HG03378 (cell line): ENCODE measurements around the gene ARHGAP28.

ENCODE experiments used
- ATAC-seq: cut with Tn5 transposase; IDR thresholded peaks from one replicate; pipeline ENCODE4 v1.9.1; 2021; ENCODE audit warnings: mild to moderate bottlenecking, moderate library complexity; ENCODE audit not compliant: unreplicated experiment

The ARHGAP28 gene

GRCh38 chr18:6729247-6730091 is at the start of gene ARHGAP28:
ARHGAP28 (plus strand) TSS chr18:6729716; CDS start chr18:6729822, 106 bp downstream.
- ATAC-seq = no peak

- no peak for ATAC-seq
Observed at GRCh38 chr18:6681331-6681875, 48.1 kb upstream of the ARHGAP28 start.

GRCh38 chr18:6682437-6683111 is 46.9 kb upstream of the ARHGAP28 start:
- ATAC-seq = no peak

GRCh38 chr18:6683112-6683876 is 46.2 kb upstream of the ARHGAP28 start:
- no peak for ATAC-seq

GRCh38 chr18:6687676-6688075 is 41.8 kb upstream of the ARHGAP28 start:
- ATAC-seq = no peak

- ATAC-seq = no peak
Observed at GRCh38 chr18:6708890-6709289, 20.6 kb upstream of the ARHGAP28 start.

- ATAC-seq = no peak
Observed at GRCh38 chr18:6711467-6711866, 18.0 kb upstream of the ARHGAP28 start.

- no peak for ATAC-seq
Observed at GRCh38 chr18:6712401-6712800, 17.1 kb upstream of the ARHGAP28 start.

GRCh38 chr18:6714010-6714409 is 15.5 kb upstream of the ARHGAP28 start:
- ATAC-seq = no peak

- ATAC-seq = no peak
Observed at GRCh38 chr18:6718267-6718666, 11.2 kb upstream of the ARHGAP28 start.

GRCh38 chr18:6719098-6719846 is 10.2 kb upstream of the ARHGAP28 start:
- ATAC-seq = no peak

GRCh38 chr18:6719910-6720683 is 9.4 kb upstream of the ARHGAP28 start:
- no peak for ATAC-seq

- no peak for ATAC-seq
Observed at GRCh38 chr18:6721755-6722154, 7.8 kb upstream of the ARHGAP28 start.

- ATAC-seq = no peak
Observed at GRCh38 chr18:6722690-6723089, 6.8 kb upstream of the ARHGAP28 start.

GRCh38 chr18:6724331-6724730 is 5.2 kb upstream of the ARHGAP28 start:
- ATAC-seq = no peak

- ATAC-seq = no peak
Observed at GRCh38 chr18:6728331-6728730, 1.2 kb upstream of the ARHGAP28 start.

- ATAC-seq = no peak
Observed at GRCh38 chr18:6728809-6729246, 688 bp upstream of the ARHGAP28 start.

GRCh38 chr18:6730416-6731221 is 1.1 kb downstream of the ARHGAP28 start:
- ATAC-seq = no peak

- no peak for ATAC-seq
Observed at GRCh38 chr18:6731222-6731596, 1.7 kb downstream of the ARHGAP28 start.
